HepG2 (cell line): ENCODE measurements around the gene SEMA4B. TPM values are rescaled to one million over a fixed set of nuclear protein-coding genes. Genes with fewer than 3 reads are reported as not detected.

Experiments used
- AHR ChIP-seq: IDR thresholded peaks from 2 replicates; pipeline ENCODE4 v1.6.1; 2018; ENCODE audit warnings: missing genetic modification reagents, missing compliant biosample characterization
- BORCS8-MEF2B ChIP-seq: sonication (generic); formaldehyde crosslinking; IDR thresholded peaks from 2 replicates; pipeline ENCODE4 v1.8.0; 2022; ENCODE audit warnings: mild to moderate bottlenecking, missing genetic modification reagents
- CCDC6 ChIP-seq: sonication (generic); formaldehyde crosslinking; IDR thresholded peaks from 2 replicates; pipeline ENCODE4 v1.8.1; 2022; ENCODE audit warnings: mild to moderate bottlenecking, missing genetic modification reagents, moderate library complexity
- HNRNPH1 ChIP-seq: fragments of 200-400 bp; formaldehyde crosslinking; optimal IDR thresholded peaks from 2 replicates; pipeline ENCODE3; 2017; ENCODE audit warnings: mild to moderate bottlenecking, low read depth, low read length
- ISL2 ChIP-seq: sonication (generic); formaldehyde crosslinking; IDR thresholded peaks from 2 replicates; pipeline ENCODE4 v1.5.0; 2020; ENCODE audit warnings: missing genetic modification reagents
- MTF1 ChIP-seq: sonication (generic); formaldehyde crosslinking; IDR thresholded peaks from 2 replicates; pipeline ENCODE4 v1.5.0; 2020; ENCODE audit warnings: missing genetic modification reagents
- NKX3-1 ChIP-seq: sonication (generic); formaldehyde crosslinking; IDR thresholded peaks from 2 replicates; pipeline ENCODE4 v1.5.0; 2020; ENCODE audit warnings: missing genetic modification reagents
- NR2C2 ChIP-seq: sonication (generic); formaldehyde crosslinking; IDR thresholded peaks from 2 replicates; pipeline ENCODE4 v1.4.0; 2020; ENCODE audit warnings: missing genetic modification reagents, mild to moderate bottlenecking, moderate library complexity, borderline replicate concordance
- PTBP1 ChIP-seq: fragments of 200-400 bp; formaldehyde crosslinking; IDR thresholded peaks from 2 replicates; pipeline ENCODE4 v1.6.1; 2018; ENCODE audit warnings: low read length, low read depth; ENCODE audit not compliant: poor library complexity, severe bottlenecking
- SMAD3 ChIP-seq: sonication (generic); formaldehyde crosslinking; IDR thresholded peaks from 2 replicates; pipeline ENCODE4 v1.4.0; 2020; ENCODE audit warnings: missing genetic modification reagents
- SOX5 ChIP-seq: IDR thresholded peaks from 2 replicates; pipeline ENCODE4 v1.6.1; 2016; ENCODE audit warnings: borderline replicate concordance
- ZNF143 ChIP-seq: sonication (generic); formaldehyde crosslinking; IDR thresholded peaks from 2 replicates; pipeline ENCODE4 v1.4.0; 2020; ENCODE audit warnings: missing genetic modification reagents
- ZNF451 ChIP-seq: sonication (generic); formaldehyde crosslinking; IDR thresholded peaks from 2 replicates; pipeline ENCODE4 v1.5.0; 2020; ENCODE audit warnings: mild to moderate bottlenecking, missing genetic modification reagents
- ZNF567 ChIP-seq: sonication (generic); formaldehyde crosslinking; IDR thresholded peaks from 2 replicates; pipeline ENCODE4 v1.8.1; 2023; ENCODE audit warnings: mild to moderate bottlenecking, missing genetic modification reagents, borderline replicate concordance
- ZNF660 ChIP-seq: sonication (generic); formaldehyde crosslinking; IDR thresholded peaks from 2 replicates; pipeline ENCODE4 v1.5.1; 2020; ENCODE audit warnings: mild to moderate bottlenecking, low read depth, missing genetic modification reagents, borderline replicate concordance
- ZNF772 ChIP-seq: sonication (generic); formaldehyde crosslinking; IDR thresholded peaks from 2 replicates; pipeline ENCODE4 v1.5.0; 2020; ENCODE audit warnings: mild to moderate bottlenecking, missing genetic modification reagents
- ZNF780A ChIP-seq: sonication (generic); formaldehyde crosslinking; IDR thresholded peaks from 2 replicates; pipeline ENCODE4 v1.8.0; 2022; ENCODE audit warnings: mild to moderate bottlenecking, missing genetic modification reagents, moderate library complexity
- ZNF788 ChIP-seq: sonication (generic); formaldehyde crosslinking; IDR thresholded peaks from 2 replicates; pipeline ENCODE4 v1.5.0; 2020; ENCODE audit warnings: mild to moderate bottlenecking, missing genetic modification reagents, borderline replicate concordance
- polyA plus RNA-seq, 8 experiments: library from polyadenylated mRNA; depleted of rRNA in 3 of 8; stranded (reverse) in 7 of 8; unstranded in 1 of 8; fragments of >200 nt; fragmentation: Illumina TruSeq in 4 of 8; extraction: Trizol in 4 of 8; gene quantifications; 2 replicates each; pipeline versions ENCODE4 v1.2.1 to v1.2.3, GENCODE V29; 2011 to 2016; ENCODE audit warnings: low read depth in 4 of 8, missing spikeins in 1 of 8, mixed read lengths in 1 of 8; ENCODE audit not compliant: insufficient read depth in 1 of 8
- total RNA-seq, 5 experiments: library from RNA; depleted of rRNA; stranded (reverse); fragments of >200 nt; fragmentation: Illumina TruSeq; extraction: Trizol; gene quantifications; 2 replicates each; pipeline ENCODE4 v1.2.3, GENCODE V29; 2016; ENCODE audit warnings: low read depth in 1 of 5
- TF ChIP-seq, protein P1 (sequence below): sonication (generic); formaldehyde crosslinking; IDR thresholded peaks from 2 replicates; pipeline ENCODE4 v1.8.1; 2023; ENCODE audit warnings: mild to moderate bottlenecking, inconsistent platforms, moderate library complexity, missing genetic modification reagents, borderline replicate concordance
- TF ChIP-seq, protein P2 (sequence below): sonication (generic); formaldehyde crosslinking; IDR thresholded peaks from 2 replicates; pipeline ENCODE4 v1.8.0; 2022; ENCODE audit warnings: low read depth, missing genetic modification reagents
- TF ChIP-seq, protein P3 (sequence below): sonication (generic); formaldehyde crosslinking; IDR thresholded peaks from 2 replicates; pipeline ENCODE4 v1.8.1; 2023; ENCODE audit warnings: missing genetic modification reagents, inconsistent platforms, borderline replicate concordance
- TF ChIP-seq, protein P4 (sequence below): sonication (generic); formaldehyde crosslinking; IDR thresholded peaks from 2 replicates; pipeline ENCODE4 v1.5.0; 2020; ENCODE audit warnings: missing genetic modification reagents
- TF ChIP-seq, protein P5 (sequence below): sonication (generic); formaldehyde crosslinking; conservative IDR thresholded peaks from 2 replicates; pipeline ENCODE4 v1.4.0; 2020; ENCODE audit warnings: missing genetic modification reagents

The SEMA4B gene
- total and polyA plus RNA-seq, 2 of the 13 experiments (the other 11 are each of a cell fraction or from before 2014, with no cell fraction given) = 2.1 to 17.0 TPM

DNA sequence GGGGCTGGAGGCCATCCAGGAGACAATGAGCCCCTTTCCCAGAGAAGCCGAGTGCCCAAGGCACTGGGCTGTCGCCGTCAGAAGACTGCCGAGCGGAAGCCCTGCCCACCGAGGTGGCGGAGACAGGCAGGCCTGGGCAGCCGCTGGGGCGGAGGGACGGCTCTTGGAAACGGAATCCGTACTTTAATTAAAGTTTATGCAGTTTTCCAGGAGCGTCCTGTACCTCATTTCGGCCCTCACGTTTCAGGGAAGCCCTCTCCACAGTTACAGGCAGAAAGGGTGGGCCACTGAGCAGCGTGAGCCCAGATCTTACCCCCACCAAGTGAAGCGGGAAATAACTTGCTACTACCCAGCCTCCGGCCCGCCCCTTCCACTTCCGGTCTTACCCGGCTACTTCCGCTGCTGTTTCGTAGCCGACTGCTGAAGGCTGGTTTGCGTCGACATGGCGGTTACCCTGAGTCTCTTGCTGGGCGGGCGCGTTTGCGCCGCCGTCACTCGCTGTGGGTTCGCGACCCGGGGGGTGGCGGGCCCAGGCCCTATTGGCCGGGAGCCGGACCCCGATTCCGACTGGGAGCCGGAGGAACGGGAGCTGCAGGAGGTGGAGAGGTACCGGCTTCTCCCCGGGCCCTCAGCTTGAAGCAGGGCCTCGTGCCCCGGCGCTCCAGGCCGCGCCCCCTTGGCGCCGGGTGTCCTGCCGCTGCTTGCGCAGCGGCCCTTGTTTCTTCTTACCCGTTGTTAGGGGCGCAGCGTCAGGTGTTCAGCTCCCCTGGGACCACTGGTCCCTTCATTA lies 64.3 kb downstream of the SEMA4B start, which contains the start of gene NGRN (continued):
- TF ChIP-seq, protein P1, sequence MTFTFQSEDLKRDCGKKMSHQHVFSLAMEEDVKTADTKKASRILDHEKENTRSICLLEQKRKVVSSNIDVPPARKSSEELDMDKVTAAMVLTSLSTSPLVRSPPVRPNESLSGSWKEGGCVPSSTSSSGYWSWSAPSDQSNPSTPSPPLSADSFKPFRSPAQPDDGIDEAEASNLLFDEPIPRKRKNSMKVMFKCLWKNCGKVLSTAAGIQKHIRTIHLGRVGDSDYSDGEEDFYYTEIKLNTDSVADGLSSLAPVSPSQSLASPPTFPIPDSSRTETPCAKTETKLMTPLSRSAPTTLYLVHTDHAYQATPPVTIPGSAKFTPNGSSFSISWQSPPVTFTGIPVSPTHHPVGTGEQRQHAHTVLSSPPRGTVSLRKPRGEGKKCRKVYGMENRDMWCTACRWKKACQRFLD (CRISPR knock-in tag) = 0 out of 2 replicates have a peak, but pooled peaks have one; percentile 60
- TF ChIP-seq, protein P2, sequence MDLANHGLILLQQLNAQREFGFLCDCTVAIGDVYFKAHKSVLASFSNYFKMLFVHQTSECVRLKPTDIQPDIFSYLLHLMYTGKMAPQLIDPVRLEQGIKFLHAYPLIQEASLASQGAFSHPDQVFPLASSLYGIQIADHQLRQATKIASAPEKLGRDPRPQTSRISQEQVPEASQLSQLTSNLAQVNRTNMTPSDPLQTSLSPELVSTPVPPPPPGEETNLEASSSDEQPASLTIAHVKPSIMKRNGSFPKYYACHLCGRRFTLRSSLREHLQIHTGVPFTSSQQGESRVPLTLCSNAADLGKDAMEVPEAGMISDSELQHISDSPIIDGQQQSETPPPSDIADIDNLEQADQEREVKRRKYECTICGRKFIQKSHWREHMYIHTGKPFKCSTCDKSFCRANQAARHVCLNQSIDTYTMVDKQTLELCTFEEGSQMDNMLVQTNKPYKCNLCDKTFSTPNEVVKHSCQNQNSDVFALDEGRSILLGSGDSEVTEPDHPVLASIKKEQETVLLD (CRISPR knock-in tag) = no peak
- TF ChIP-seq SMAD3 (CRISPR knock-in tag) = 0 out of 2 replicates have a peak, but pooled peaks have one; percentile 64
- TF ChIP-seq SOX5 (CRISPR knock-in tag) = 0 out of 2 replicates have a peak, but pooled peaks have one; percentile 20
- TF ChIP-seq ZNF772 (CRISPR knock-in tag) = peak; percentile 56; the same call in 1 of the 2 replicates
- TF ChIP-seq, protein P3, sequence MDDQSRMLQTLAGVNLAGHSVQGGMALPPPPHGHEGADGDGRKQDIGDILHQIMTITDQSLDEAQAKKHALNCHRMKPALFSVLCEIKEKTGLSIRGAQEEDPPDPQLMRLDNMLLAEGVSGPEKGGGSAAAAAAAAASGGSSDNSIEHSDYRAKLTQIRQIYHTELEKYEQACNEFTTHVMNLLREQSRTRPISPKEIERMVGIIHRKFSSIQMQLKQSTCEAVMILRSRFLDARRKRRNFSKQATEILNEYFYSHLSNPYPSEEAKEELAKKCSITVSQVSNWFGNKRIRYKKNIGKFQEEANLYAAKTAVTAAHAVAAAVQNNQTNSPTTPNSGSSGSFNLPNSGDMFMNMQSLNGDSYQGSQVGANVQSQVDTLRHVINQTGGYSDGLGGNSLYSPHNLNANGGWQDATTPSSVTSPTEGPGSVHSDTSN (CRISPR knock-in tag) = 0 out of 2 replicates have a peak, but pooled peaks have one; percentile 60
- TF ChIP-seq ISL2 (CRISPR knock-in tag) = peak; percentile 67
- no peak for TF ChIP-seq ZNF660
- no peak for TF ChIP-seq PTBP1
- peak; percentile 85 for TF ChIP-seq HNRNPH1
- TF ChIP-seq ZNF451 (CRISPR knock-in tag) = peak; percentile 18; the same call in 1 of the 2 replicates
- peak; percentile 60; the same call in 1 of the 2 replicates for TF ChIP-seq ZNF143
- TF ChIP-seq ZNF780A (CRISPR knock-in tag) = 0 out of 2 replicates have a peak, but pooled peaks have one; percentile 68
- TF ChIP-seq, protein P4, sequence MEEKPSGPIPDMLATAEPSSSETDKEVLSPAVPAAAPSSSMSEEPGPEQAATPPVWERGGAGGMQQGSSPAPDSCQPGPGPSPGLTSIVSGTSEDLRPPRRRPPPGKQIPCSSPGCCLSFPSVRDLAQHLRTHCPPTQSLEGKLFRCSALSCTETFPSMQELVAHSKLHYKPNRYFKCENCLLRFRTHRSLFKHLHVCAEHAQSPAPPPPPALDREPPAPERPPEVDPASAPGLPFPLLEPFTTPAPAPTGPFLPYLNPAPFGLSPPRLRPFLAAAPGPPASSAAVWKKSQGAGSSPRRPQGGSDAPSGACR (CRISPR knock-in tag) = peak; percentile 60; the same call in 1 of the 2 replicates
- 0 out of 2 replicates have a peak, but pooled peaks have one; percentile 16 for TF ChIP-seq NKX3-1 (CRISPR knock-in tag)
- no peak; the same call in 1 of the 2 replicates for TF ChIP-seq ZNF567 (CRISPR knock-in tag)
- TF ChIP-seq, protein P5, sequence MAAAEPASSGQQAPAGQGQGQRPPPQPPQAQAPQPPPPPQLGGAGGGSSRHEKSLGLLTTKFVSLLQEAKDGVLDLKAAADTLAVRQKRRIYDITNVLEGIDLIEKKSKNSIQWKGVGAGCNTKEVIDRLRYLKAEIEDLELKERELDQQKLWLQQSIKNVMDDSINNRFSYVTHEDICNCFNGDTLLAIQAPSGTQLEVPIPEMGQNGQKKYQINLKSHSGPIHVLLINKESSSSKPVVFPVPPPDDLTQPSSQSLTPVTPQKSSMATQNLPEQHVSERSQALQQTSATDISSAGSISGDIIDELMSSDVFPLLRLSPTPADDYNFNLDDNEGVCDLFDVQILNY (CRISPR knock-in tag) = no peak
- TF ChIP-seq BORCS8-MEF2B (CRISPR knock-in tag) = peak; percentile 95
- TF ChIP-seq CCDC6 (CRISPR knock-in tag) = 0 out of 2 replicates have a peak, but pooled peaks have one; percentile 37
- TF ChIP-seq AHR (CRISPR knock-in tag) = peak; percentile 71
- no peak; the same call in 1 of the 2 replicates for TF ChIP-seq MTF1
- peak; percentile 50 for TF ChIP-seq NR2C2 (CRISPR knock-in tag)
- peak; percentile 63; the same call in 1 of the 2 replicates for TF ChIP-seq ZNF788 (CRISPR knock-in tag)
